ENCODE results near the gene VTI1B.

VTI1B gene

GRCh38 chr14:67622675-67623074 lies 51.8 kb downstream of the VTI1B start:
- no peak for DNase-seq (ENCODE audit: low read depth)
- H3K4me3 ChIP-seq (ENCODE audit: low read depth, low read length): no peak overlapping the region
- TF ChIP-seq CTCF (IDR thresholded peaks at IDR 0.05; ENCODE audit: control insufficient read depth, extremely low read depth, insufficient read depth): no peak

- TF ChIP-seq CTCF (IDR thresholded peaks at IDR 0.05; ENCODE audit: control insufficient read depth, extremely low read depth, insufficient read depth): no peak
- no peak for DNase-seq (ENCODE audit: low read depth)
- H3K4me3 ChIP-seq (ENCODE audit: low read depth, low read length): peak overlapping the region; percentile 86
These were observed 54.1 kb downstream of the VTI1B start for GRCh38 chr14:67620217-67620785.

GRCh38 chr14:67619446-67620216 lies 54.8 kb downstream of the VTI1B start, which contains the start of gene ARG2:
TSS of gene ARG2 (plus strand) at chr14:67619920. CDS start at chr14:67619978, 58 bp downstream.
- H3K4me3 ChIP-seq (ENCODE audit: low read depth, low read length): peak within 1 kb of the TSS; percentile 86
- TF ChIP-seq CTCF (IDR thresholded peaks at IDR 0.05; ENCODE audit: control insufficient read depth, extremely low read depth, insufficient read depth): peak; percentile 35
- peak; percentile 98 for DNase-seq (ENCODE audit: low read depth)

GRCh38 chr14:67618617-67619063 lies 55.8 kb downstream of the VTI1B start:
- H3K4me3 ChIP-seq (ENCODE audit: low read depth, low read length): no peak overlapping the region; the same call in 1 of the 2 replicates
- TF ChIP-seq CTCF (IDR thresholded peaks at IDR 0.05; ENCODE audit: control insufficient read depth, extremely low read depth, insufficient read depth): peak; percentile 58
- DNase-seq (ENCODE audit: low read depth): peak; percentile 27

- H3K4me3 ChIP-seq (ENCODE audit: low read depth, low read length): no peak overlapping the region
- DNase-seq (ENCODE audit: low read depth): no peak
- TF ChIP-seq CTCF (IDR thresholded peaks at IDR 0.05; ENCODE audit: control insufficient read depth, extremely low read depth, insufficient read depth): no peak
These were observed 63.9 kb downstream of the VTI1B start for GRCh38 chr14:67610491-67610890.

GRCh38 chr14:67609642-67610310 lies 64.7 kb downstream of the VTI1B start:
- TF ChIP-seq CTCF (IDR thresholded peaks at IDR 0.05; ENCODE audit: control insufficient read depth, extremely low read depth, insufficient read depth): no peak
- H3K4me3 ChIP-seq (ENCODE audit: low read depth, low read length): no peak overlapping the region
- no peak for DNase-seq (ENCODE audit: low read depth)

Measured in LNCaP clone FGC (cell line).